HFF-Myc (cell line): ENCODE data around the gene THADA.
"Not testable (repeated sequence)": the region's sequence is repeated elsewhere in the genome, so short reads cannot be mapped to it uniquely, and the experiment has no call there.

Experiments
- DNase-seq: peaks from one replicate; pipeline ENCODE4 v3.0.0-alpha.2; 2011; ENCODE audit warnings: low read depth; ENCODE audit errors: extremely low read depth
- H3K4me3 ChIP-seq: replicated peaks from 2 replicates; pipeline ENCODE4 v1.5.1; 2011; ENCODE audit warnings: low read depth, mild to moderate bottlenecking, control low read depth, low read length
- CTCF ChIP-seq: IDR thresholded peaks from 2 replicates; pipeline ENCODE4 v1.5.1; 2012; ENCODE audit warnings: mild to moderate bottlenecking, low read depth, low read length, control low read depth; ENCODE audit errors: missing control alignments

Gene THADA

GRCh38 chr2:43288417-43289305 lies 307.2 kb downstream of the THADA start:
- DNase-seq = no peak
- H3K4me3 ChIP-seq = no peak overlapping the region
- TF ChIP-seq CTCF = no peak

DNA sequence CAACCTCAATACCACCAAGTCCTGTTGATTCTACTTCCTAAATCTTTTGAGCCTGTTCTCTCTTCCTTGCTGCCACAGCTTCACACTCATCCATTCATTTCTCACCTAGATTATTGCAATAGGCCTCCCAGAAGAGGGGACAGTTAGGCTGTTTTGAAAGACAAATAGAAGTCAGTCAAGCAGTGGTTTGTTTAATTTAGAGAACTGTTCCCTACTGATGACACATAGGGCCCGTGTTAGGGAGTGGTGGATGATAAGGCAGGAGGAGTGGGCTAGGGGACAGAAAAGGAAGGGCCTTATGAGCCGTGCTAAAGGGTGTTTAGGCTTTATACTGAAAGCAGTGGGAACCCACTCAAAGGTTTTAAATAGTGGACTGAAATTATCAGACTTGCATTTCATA lies 309.9 kb downstream of the THADA start:
- DNase-seq = no peak
- no peak for TF ChIP-seq CTCF
- H3K4me3 ChIP-seq = no peak overlapping the region

DNA sequence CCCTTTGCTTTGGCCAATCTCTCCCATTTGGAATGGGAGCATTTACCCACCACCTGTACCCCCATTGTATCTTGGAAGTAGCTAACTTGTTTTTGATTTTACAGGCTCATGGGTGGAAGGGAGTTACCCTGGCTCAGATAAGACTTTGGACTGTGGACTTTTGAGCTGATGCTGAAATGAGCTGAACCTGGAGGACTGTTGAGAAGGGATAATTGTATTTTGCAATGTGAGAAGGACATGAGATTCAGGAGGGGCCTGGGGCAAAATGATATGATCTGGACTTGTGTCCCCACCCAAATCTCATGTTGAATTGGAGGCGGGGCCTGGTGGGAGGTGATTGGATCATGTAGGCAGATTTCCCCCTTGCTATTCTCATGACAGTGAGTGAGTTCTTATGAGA lies 310.9 kb downstream of the THADA start:
- no peak for DNase-seq
- TF ChIP-seq CTCF = no peak
- no peak overlapping the region for H3K4me3 ChIP-seq

DNA sequence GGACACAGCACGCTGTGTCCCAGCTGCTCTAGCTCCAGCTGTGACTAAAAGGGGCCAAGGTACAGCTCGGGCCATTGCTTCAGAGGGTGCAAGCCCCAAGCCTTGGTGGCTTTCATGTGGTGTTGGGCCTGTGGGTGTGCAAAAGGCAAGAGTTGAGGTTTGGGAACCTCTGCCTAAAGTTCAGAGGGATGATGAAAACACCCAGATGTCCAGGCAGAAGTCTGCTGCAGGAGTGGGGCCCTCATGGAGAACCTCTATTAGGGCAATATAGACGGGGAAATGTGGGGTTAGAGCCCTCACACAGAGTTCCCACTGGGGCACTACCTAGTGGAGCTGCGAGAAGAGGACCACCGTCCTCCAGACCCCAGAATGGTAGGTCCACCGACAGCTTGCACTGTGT lies 311.5 kb downstream of the THADA start:
- not testable (repeated sequence) for H3K4me3 ChIP-seq, DNase-seq

- DNase-seq = no peak
- TF ChIP-seq CTCF = no peak
- H3K4me3 ChIP-seq = no peak overlapping the region
Observed at GRCh38 chr2:43280994-43281393, 314.8 kb downstream of the THADA start.

DNA sequence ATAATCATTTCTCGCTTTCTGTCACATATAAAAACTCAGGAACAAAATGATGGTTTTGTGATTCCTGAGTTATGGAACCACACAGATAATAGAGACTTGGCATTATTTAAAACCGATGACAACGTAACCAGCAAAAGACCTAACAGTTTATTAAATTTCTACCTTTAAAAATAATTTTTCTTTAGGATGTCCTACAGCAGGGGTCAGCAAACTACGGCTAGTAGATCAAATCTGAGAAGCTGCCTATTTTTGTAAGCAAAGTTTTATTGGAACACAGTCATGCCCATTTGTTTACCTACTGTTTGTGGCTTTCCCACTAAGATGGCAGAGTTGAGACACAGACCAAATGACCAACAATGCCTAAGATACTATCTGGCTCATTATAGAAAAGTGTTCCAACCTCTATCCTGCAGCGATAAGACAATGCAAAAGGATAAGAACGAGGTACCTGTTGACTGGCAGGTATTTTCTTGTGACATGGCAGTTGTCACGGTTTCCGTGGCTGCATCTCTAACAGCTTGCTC lies 316.5 kb downstream of the THADA start:
- no peak for DNase-seq
- TF ChIP-seq CTCF = no peak
- H3K4me3 ChIP-seq = no peak overlapping the region

GRCh38 chr2:43278564-43279220 lies 317.1 kb downstream of the THADA start:
- no peak overlapping the region for H3K4me3 ChIP-seq
- no peak for DNase-seq
- no peak for TF ChIP-seq CTCF
